Large intestine (tissue), 3 donors: ENCODE data around the gene CDK5RAP3. TPM values are rescaled to one million over a fixed set of nuclear protein-coding genes. Genes with fewer than 3 reads are reported as not detected.
"Not testable (repeated sequence)": the region's sequence is repeated elsewhere in the genome, so short reads cannot be mapped to it uniquely, and the experiment has no call there.

Experiments
- DNase-seq, 2 donors: peaks; one replicate each; pipeline versions ENCODE4 v3.0.0 to v3.0.0-alpha.2; 2013
- H3K27ac ChIP-seq: one replicate; pipeline ENCODE4 v1.5.1; 2013; ENCODE audit warnings: low read length
- H3K27me3 ChIP-seq: 2 replicates; pipeline ENCODE4 v1.6.1; 2013; ENCODE audit warnings: low read length; ENCODE audit not compliant: control insufficient read depth, insufficient read depth
- H3K36me3 ChIP-seq: 2 replicates; pipeline ENCODE4 v1.6.1; 2013; ENCODE audit warnings: low read length; ENCODE audit not compliant: control insufficient read depth, insufficient read depth
- H3K4me1 ChIP-seq: one replicate; pipeline ENCODE4 v1.6.1; 2013; ENCODE audit warnings: low read length; ENCODE audit not compliant: control insufficient read depth, insufficient read depth
- H3K4me3 ChIP-seq: one replicate; pipeline ENCODE4 v1.5.1; 2013; ENCODE audit warnings: low read length
- H3K9me3 ChIP-seq: one replicate; pipeline ENCODE4 v1.6.1; 2013; ENCODE audit warnings: mild to moderate bottlenecking, low read depth, low read length, moderate library complexity; ENCODE audit not compliant: control insufficient read depth
- WGBS: methylation state at CpG from one replicate; pipeline ENCODE4 v1.1.5; 2013; ENCODE audit warnings: low lambda C conversion rate; ENCODE audit not compliant: insufficient coverage; 5-methylcytosine and 5-hydroxymethylcytosine counted together
- polyA plus RNA-seq: library from polyadenylated mRNA; unstranded; fragments of 120-200 nt; gene quantifications from one replicate; pipeline ENCODE4 v1.2.1, GENCODE V29; 2013

The CDK5RAP3 gene
- polyA plus RNA-seq, 1 donor: 200 TPM

GRCh38 chr17:48006936-48007709, 36.2 kb downstream of the CDK5RAP3 start:
- H3K4me3 ChIP-seq: no peak overlapping the region
- WGBS: no CpG with 5 or more reads among the region's 12 CpGs
- peaks cover 9% of the 10 kb centered on the region for H3K27me3 ChIP-seq
- H3K27ac ChIP-seq: no peak overlapping the region
- DNase-seq: no peak
- no peaks in the 10 kb centered on the region for H3K9me3 ChIP-seq
- peaks cover 17% of the 10 kb centered on the region for H3K4me1 ChIP-seq
- no peaks in the 10 kb centered on the region for H3K36me3 ChIP-seq

GRCh38 chr17:48010193-48010592, 39.3 kb downstream of the CDK5RAP3 start:
- WGBS: no CpG with 5 or more reads among the region's 3 CpGs
- no peaks in the 10 kb centered on the region for H3K36me3 ChIP-seq
- no peak for DNase-seq
- H3K27ac ChIP-seq: no peak overlapping the region
- peaks cover 10% of the 10 kb centered on the region for H3K4me1 ChIP-seq
- peaks cover 37% of the 10 kb centered on the region for H3K27me3 ChIP-seq
- H3K9me3 ChIP-seq: no peaks in the 10 kb centered on the region
- H3K4me3 ChIP-seq: no peak overlapping the region

GRCh38 chr17:48011405-48012150, 40.7 kb downstream of the CDK5RAP3 start:
- peak in 1 of 2 donors; percentile 43 for DNase-seq
- Histone ChIP-seq H3K27me3 (peaks cover 37% of the 10 kb centered on the region), H3K4me3 (peak overlapping the region; percentile 18), H3K36me3 (no peaks in the 10 kb centered on the region), H3K4me1 (peaks cover 10% of the 10 kb centered on the region), H3K27ac (peak overlapping the region; percentile 32), H3K9me3 (no peaks in the 10 kb centered on the region)
- WGBS: 3% methylated on average over 7 of the region's 23 CpGs

- Histone ChIP-seq H3K27ac (no peak overlapping the region), H3K4me1 (peaks cover 10% of the 10 kb centered on the region), H3K27me3 (peaks cover 37% of the 10 kb centered on the region), H3K4me3 (peak overlapping the region; percentile 18), H3K36me3 (no peaks in the 10 kb centered on the region), H3K9me3 (no peaks in the 10 kb centered on the region)
- WGBS: no CpG with 5 or more reads among the region's 34 CpGs
- peak; percentile 47 to 62 for DNase-seq
Measured at GRCh38 chr17:48012151-48012520, 41.2 kb downstream of the CDK5RAP3 start.

GRCh38 chr17:48012654-48013053, 41.7 kb downstream of the CDK5RAP3 start:
- Histone ChIP-seq H3K9me3 (no peaks in the 10 kb centered on the region), H3K4me3 (no peak overlapping the region), H3K27ac (peak overlapping the region; percentile 28), H3K4me1 (peaks cover 10% of the 10 kb centered on the region), H3K27me3 (peaks cover 37% of the 10 kb centered on the region), H3K36me3 (no peaks in the 10 kb centered on the region)
- no CpG with 5 or more reads among the region's 5 CpGs for WGBS
- no peak for DNase-seq

- no peak for DNase-seq
- peaks cover 10% of the 10 kb centered on the region for H3K4me1 ChIP-seq
- H3K9me3 ChIP-seq: no peaks in the 10 kb centered on the region
- no CpG with 5 or more reads among the region's 6 CpGs for WGBS
- H3K27me3 ChIP-seq: peaks cover 39% of the 10 kb centered on the region
- H3K4me3 ChIP-seq: no peak overlapping the region
- no peak overlapping the region for H3K27ac ChIP-seq
- no peaks in the 10 kb centered on the region for H3K36me3 ChIP-seq
Measured at GRCh38 chr17:48013876-48014594, 43.1 kb downstream of the CDK5RAP3 start.

GRCh38 chr17:48014595-48015111, 43.7 kb downstream of the CDK5RAP3 start:
- Histone ChIP-seq H3K27ac (peak overlapping the region; percentile 0), H3K9me3 (no peaks in the 10 kb centered on the region), H3K4me1 (peaks cover 10% of the 10 kb centered on the region), H3K4me3 (no peak overlapping the region), H3K36me3 (no peaks in the 10 kb centered on the region), H3K27me3 (peaks cover 43% of the 10 kb centered on the region)
- WGBS: 17% methylated on average over 1 of the region's 8 CpGs
- no peak for DNase-seq

- H3K4me1 ChIP-seq: peaks cover 10% of the 10 kb centered on the region
- no peak overlapping the region for H3K4me3 ChIP-seq
- H3K9me3 ChIP-seq: no peaks in the 10 kb centered on the region
- peaks cover 51% of the 10 kb centered on the region for H3K27me3 ChIP-seq
- WGBS: no CpG with 5 or more reads among the region's 2 CpGs
- H3K27ac ChIP-seq: no peak overlapping the region
- no peak for DNase-seq
- no peaks in the 10 kb centered on the region for H3K36me3 ChIP-seq
Measured at GRCh38 chr17:48016112-48016511, 45.2 kb downstream of the CDK5RAP3 start.

GRCh38 chr17:48017817-48018158, 46.9 kb downstream of the CDK5RAP3 start:
- WGBS: no CpG with 5 or more reads among the region's 4 CpGs
- H3K27ac ChIP-seq, H3K4me1 ChIP-seq, H3K36me3 ChIP-seq, H3K9me3 ChIP-seq, H3K4me3 ChIP-seq, DNase-seq: not testable (repeated sequence)
- peaks cover 49% of the 10 kb centered on the region for H3K27me3 ChIP-seq

GRCh38 chr17:48021934-48022333, 51.0 kb downstream of the CDK5RAP3 start:
- no peak for DNase-seq
- H3K27me3 ChIP-seq: peaks cover 47% of the 10 kb centered on the region
- no peak overlapping the region for H3K27ac ChIP-seq
- peaks cover 8% of the 10 kb centered on the region for H3K9me3 ChIP-seq
- WGBS: 52% methylated on average over 2 of the region's 5 CpGs
- peaks cover 31% of the 10 kb centered on the region for H3K4me1 ChIP-seq
- H3K4me3 ChIP-seq: no peak overlapping the region
- H3K36me3 ChIP-seq: no peaks in the 10 kb centered on the region
